Testis (tissue), 3 donors: Measurements from ENCODE around the gene DSE. TPM values are rescaled to one million over a fixed set of nuclear protein-coding genes. Genes with fewer than 3 reads are reported as not detected.

Experiments used
- DNase-seq: peaks from one replicate; pipeline ENCODE4 v3.0.0-alpha.2; 2019
- H3K27ac ChIP-seq, 2 donors: fragments of 200-600 bp; sonication (generic); one replicate each; pipeline ENCODE4 v1.5.1; 2019
- H3K27me3 ChIP-seq: fragments of 200-600 bp; sonication (generic); one replicate; pipeline ENCODE4 v1.5.1; 2019
- H3K36me3 ChIP-seq: fragments of 200-600 bp; sonication (generic); one replicate; pipeline ENCODE4 v1.5.1; 2017; ENCODE audit warnings: low read depth; ENCODE audit errors: missing control alignments
- H3K4me1 ChIP-seq: fragments of 200-600 bp; sonication (generic); one replicate; pipeline ENCODE4 v1.5.1; 2019
- H3K4me3 ChIP-seq, 2 donors: fragments of 200-600 bp; sonication (generic); one replicate each; pipeline ENCODE4 v1.5.1; 2017 to 2019
- H3K9me3 ChIP-seq: fragments of 200-600 bp; sonication (generic); one replicate; pipeline ENCODE4 v1.5.1; 2017
- CTCF ChIP-seq, 3 experiments: fragments of 450-650 bp in 2 of 3; fragments of 200-600 bp in 1 of 3; sonication (generic) in 1 of 3; IDR thresholded peaks; one replicate each; pipeline ENCODE4 v1.5.1; 2016 to 2019; ENCODE audit warnings: antibody characterized with exemption in 3 of 3, mild to moderate bottlenecking in 2 of 3, moderate library complexity in 1 of 3
- POLR2A ChIP-seq: fragments of 450-650 bp; IDR thresholded peaks from one replicate; pipeline ENCODE4 v1.6.1; 2017; ENCODE audit warnings: antibody characterized with exemption, mild to moderate bottlenecking, moderate library complexity
- WGBS, 2 donors: methylation state at CpG; one replicate each; pipeline ENCODE4 v1.1.5; 2018; 5-methylcytosine and 5-hydroxymethylcytosine counted together
- intact Hi-C: fragments of 100-400 bp; cut with DNase I; formaldehyde crosslinking; loops from one replicate; pipeline ENCODE4 v1.15.1; 2023; ENCODE audit warnings: low total_unique reads
- polyA plus RNA-seq: library from polyadenylated mRNA; stranded (reverse); fragments of 350-450 nt; fragmentation: Illumina TruSeq; extraction: RNeasy Lipid Tissue Mini Kit (QIAGEN cat#74804); gene quantifications from one replicate; pipeline ENCODE4 v1.2.3, GENCODE V29; 2014; ENCODE audit warnings: low read depth, low replicate concordance; ENCODE audit not compliant: insufficient read depth
- total RNA-seq, 2 donors: library from RNA; depleted of rRNA; stranded (reverse); fragments of >200 nt; gene quantifications; one replicate each; pipeline ENCODE4 v1.2.3, GENCODE V29; 2016

Gene DSE
- total and polyA plus RNA-seq, 3 donors from 2014 or later: 31.5 to 49.3 (median 35.1) TPM

GRCh38 chr6:116362276-116362675 lies 8.5 kb upstream of the DSE start:
- no peaks in the 10 kb centered on the region for H3K9me3 ChIP-seq
- no peak overlapping the region for H3K27ac ChIP-seq
- intact Hi-C loops: no loop called here
- no peaks in the 10 kb centered on the region for H3K27me3 ChIP-seq
- no peaks in the 10 kb centered on the region for H3K36me3 ChIP-seq
- H3K4me3 ChIP-seq: no peak overlapping the region
- DNase-seq: no peak
- WGBS, 2 donors: 63 to 91% methylated on average over 2 of the region's 2 CpGs
- TF ChIP-seq POLR2A (no peak), CTCF (IDR thresholded peaks at IDR 0.05) (no peak)
- H3K4me1 ChIP-seq: no peaks in the 10 kb centered on the region

DNA sequence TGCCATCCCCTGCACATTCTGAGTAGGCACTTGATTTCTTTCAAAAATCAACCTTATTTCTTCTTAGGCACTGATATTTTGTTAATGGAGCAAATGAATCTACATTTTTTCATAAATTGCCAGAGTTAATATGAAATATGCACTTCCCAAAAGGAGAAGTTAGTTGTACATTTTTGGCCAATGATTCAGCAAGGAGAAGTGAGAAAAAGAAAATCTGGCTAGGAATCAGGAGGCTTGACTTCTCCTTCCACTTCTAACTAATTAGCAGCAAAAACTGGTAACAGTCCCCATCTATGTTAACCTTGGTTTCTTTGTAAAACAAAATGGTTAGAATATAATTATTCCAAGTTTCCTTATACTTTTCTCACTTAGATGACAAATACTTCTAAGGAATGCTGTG lies 7.0 kb upstream of the DSE start:
- Histone ChIP-seq H3K9me3 (no peaks in the 10 kb centered on the region), H3K4me3 (no peak overlapping the region), H3K27me3 (no peaks in the 10 kb centered on the region), H3K4me1 (no peaks in the 10 kb centered on the region), H3K27ac (no peak overlapping the region), H3K36me3 (no peaks in the 10 kb centered on the region)
- intact Hi-C loops: no loop called here
- no peak for DNase-seq
- no peak for TF ChIP-seq POLR2A
- TF ChIP-seq CTCF (IDR thresholded peaks at IDR 0.05): no peak

DNA sequence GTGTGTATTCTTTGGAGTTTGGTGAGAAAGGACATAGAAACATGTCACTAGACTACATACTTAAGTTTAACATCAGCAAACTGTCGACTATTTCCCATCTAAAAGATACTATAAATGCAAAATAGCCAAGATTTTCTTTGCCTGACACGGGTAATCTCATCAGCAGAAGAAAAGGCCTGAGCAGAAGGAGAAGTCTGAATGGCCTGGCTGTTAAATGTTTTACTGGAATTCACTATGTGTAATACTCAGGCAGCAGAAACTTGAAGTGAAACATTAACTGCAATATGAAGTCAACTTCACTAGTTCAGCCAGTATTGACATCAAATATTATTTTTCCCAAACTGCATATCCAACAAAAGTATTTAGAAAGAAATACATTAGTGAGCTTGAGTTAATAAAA lies 6.4 kb upstream of the DSE start:
- no peaks in the 10 kb centered on the region for H3K36me3 ChIP-seq
- WGBS, 2 donors: 73 to 89% methylated on average over 2 of the region's 2 CpGs
- no peaks in the 10 kb centered on the region for H3K27me3 ChIP-seq
- intact Hi-C loops: no loop called here
- no peaks in the 10 kb centered on the region for H3K4me1 ChIP-seq
- H3K9me3 ChIP-seq: no peaks in the 10 kb centered on the region
- H3K27ac ChIP-seq: no peak overlapping the region
- TF ChIP-seq POLR2A: no peak
- no peak for TF ChIP-seq CTCF (IDR thresholded peaks at IDR 0.05)
- H3K4me3 ChIP-seq: no peak overlapping the region
- no peak for DNase-seq

DNA sequence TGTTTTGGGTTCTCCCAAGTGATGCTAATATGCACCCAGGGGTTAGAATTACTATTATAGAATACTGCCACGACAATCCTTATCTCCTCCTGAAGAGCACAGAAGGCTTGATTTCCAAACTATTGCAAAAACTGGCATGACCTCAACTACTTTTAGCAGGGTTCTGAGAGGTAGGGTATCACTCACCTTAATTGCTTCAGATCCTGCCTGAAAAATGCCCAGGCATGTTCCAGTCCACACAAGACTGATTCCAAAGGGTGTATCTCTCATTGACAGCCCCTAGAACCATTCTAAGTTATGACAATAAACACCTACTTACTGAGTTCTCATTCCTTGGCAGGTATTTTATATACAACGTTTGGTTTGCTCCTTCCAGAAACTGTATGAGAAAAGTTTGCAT lies 5.0 kb upstream of the DSE start:
- no peak for DNase-seq
- Histone ChIP-seq H3K4me1 (peaks cover 5% of the 10 kb centered on the region), H3K27me3 (no peaks in the 10 kb centered on the region), H3K9me3 (no peaks in the 10 kb centered on the region), H3K36me3 (no peaks in the 10 kb centered on the region), H3K27ac (no peak overlapping the region), H3K4me3 (no peak overlapping the region)
- TF ChIP-seq CTCF (IDR thresholded peaks at IDR 0.05) (no peak), POLR2A (no peak)
- intact Hi-C loops: no loop called here
- 68 to 86% methylated on average over 2 of the region's 2 CpGs for WGBS, 2 donors

GRCh38 chr6:116366740-116367275 lies 3.9 kb upstream of the DSE start:
- no peaks in the 10 kb centered on the region for H3K9me3 ChIP-seq
- no peak for DNase-seq
- H3K27ac ChIP-seq: no peak overlapping the region
- intact Hi-C loops: no loop called here
- no peak overlapping the region for H3K4me3 ChIP-seq
- WGBS, 2 donors: 92 to 94% methylated on average over 6 of the region's 6 CpGs
- no peak for TF ChIP-seq POLR2A
- no peak for TF ChIP-seq CTCF (IDR thresholded peaks at IDR 0.05)
- H3K36me3 ChIP-seq: no peaks in the 10 kb centered on the region
- no peaks in the 10 kb centered on the region for H3K27me3 ChIP-seq
- H3K4me1 ChIP-seq: peaks cover 5% of the 10 kb centered on the region
